Thyroid gland (tissue), 4 donors: ENCODE results near the gene SNCA.

Source experiments
- POLR2A ChIP-seq, 2 donors: fragments of 450-650 bp; IDR thresholded peaks; one replicate each; pipeline ENCODE4 v1.6.1; 2017; ENCODE audit warnings: antibody characterized with exemption in 2 of 2, mild to moderate bottlenecking in 2 of 2, moderate library complexity in 1 of 2
- TF ChIP-seq, protein P1 (sequence below), 6 experiments: fragments of 200-600 bp in 3 of 6; fragments of 450-650 bp in 3 of 6; sonication (generic) in 3 of 6; IDR thresholded peaks; one replicate each; pipeline ENCODE4 v1.5.1; 2016 to 2019; ENCODE audit warnings: antibody characterized with exemption in 6 of 6, mild to moderate bottlenecking in 2 of 6, inconsistent platforms in 1 of 6, moderate library complexity in 1 of 6

DNA sequence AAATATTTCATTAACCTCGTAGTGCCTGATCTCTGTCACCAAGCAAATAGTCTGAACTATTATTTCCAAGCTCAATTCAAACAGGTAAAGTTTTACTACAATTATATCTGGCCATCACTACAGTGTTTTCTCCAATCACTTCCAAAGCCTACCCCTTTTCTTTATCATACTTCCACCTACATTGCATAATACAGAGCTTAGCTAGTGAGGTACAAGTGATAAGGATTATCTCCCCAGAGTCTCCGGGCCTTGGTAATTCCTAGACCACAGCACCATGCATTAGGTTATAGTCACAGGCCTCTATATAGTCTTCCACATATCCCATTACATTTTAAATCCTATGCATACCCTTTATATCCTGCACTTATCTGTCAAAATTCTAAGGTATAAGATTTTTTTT, 154.2 kb downstream of the SNCA start:
- TF ChIP-seq, protein P1, sequence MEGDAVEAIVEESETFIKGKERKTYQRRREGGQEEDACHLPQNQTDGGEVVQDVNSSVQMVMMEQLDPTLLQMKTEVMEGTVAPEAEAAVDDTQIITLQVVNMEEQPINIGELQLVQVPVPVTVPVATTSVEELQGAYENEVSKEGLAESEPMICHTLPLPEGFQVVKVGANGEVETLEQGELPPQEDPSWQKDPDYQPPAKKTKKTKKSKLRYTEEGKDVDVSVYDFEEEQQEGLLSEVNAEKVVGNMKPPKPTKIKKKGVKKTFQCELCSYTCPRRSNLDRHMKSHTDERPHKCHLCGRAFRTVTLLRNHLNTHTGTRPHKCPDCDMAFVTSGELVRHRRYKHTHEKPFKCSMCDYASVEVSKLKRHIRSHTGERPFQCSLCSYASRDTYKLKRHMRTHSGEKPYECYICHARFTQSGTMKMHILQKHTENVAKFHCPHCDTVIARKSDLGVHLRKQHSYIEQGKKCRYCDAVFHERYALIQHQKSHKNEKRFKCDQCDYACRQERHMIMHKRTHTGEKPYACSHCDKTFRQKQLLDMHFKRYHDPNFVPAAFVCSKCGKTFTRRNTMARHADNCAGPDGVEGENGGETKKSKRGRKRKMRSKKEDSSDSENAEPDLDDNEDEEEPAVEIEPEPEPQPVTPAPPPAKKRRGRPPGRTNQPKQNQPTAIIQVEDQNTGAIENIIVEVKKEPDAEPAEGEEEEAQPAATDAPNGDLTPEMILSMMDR (IDR thresholded peaks at IDR 0.05): no peak
- no peak for TF ChIP-seq POLR2A (IDR thresholded peaks at IDR 0.05)
